ENCODE measurements around the gene ATP6V0A1.

ATP6V0A1 gene

DNA sequence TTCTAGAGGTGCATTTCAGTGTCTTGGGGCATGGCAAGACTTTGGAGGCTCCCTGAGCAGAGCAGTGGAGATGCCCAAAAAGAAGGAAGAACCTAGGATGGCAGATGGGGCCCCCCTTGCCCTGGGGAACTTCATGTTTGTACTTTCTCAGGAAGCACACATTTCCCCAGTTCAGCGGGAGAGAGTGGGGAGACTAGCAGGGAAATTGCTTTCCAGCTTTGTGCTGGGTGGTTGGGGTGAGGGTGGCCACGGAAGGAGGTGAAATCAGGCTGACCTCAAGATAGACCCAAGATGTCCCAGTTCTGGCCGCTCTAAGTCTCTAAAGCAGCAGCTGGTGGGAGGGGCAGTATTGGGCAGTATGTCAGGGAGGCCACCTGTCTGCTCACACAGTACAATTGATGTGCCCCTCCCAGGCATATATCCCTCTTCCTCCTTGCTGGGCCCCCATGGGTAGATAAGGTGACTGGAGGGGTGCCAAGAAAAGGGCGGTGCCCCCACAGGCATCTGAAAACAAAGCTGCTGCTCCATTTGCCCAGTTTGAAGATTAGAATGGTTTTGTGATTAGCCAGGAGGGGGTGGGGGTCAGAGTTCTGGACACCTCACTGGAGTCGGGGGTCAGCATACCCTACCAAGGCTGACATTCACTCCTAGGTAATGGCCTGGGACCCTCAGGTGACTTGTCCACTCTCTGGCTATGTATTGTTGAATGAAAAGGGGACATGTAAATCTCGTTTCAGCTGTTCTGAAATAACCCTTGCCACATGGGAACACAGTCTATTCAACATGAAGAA lies 60.3 kb downstream of the ATP6V0A1 start:
- DNase-seq (ENCODE audit: low read depth in 2 of 2), result no peak

DNA sequence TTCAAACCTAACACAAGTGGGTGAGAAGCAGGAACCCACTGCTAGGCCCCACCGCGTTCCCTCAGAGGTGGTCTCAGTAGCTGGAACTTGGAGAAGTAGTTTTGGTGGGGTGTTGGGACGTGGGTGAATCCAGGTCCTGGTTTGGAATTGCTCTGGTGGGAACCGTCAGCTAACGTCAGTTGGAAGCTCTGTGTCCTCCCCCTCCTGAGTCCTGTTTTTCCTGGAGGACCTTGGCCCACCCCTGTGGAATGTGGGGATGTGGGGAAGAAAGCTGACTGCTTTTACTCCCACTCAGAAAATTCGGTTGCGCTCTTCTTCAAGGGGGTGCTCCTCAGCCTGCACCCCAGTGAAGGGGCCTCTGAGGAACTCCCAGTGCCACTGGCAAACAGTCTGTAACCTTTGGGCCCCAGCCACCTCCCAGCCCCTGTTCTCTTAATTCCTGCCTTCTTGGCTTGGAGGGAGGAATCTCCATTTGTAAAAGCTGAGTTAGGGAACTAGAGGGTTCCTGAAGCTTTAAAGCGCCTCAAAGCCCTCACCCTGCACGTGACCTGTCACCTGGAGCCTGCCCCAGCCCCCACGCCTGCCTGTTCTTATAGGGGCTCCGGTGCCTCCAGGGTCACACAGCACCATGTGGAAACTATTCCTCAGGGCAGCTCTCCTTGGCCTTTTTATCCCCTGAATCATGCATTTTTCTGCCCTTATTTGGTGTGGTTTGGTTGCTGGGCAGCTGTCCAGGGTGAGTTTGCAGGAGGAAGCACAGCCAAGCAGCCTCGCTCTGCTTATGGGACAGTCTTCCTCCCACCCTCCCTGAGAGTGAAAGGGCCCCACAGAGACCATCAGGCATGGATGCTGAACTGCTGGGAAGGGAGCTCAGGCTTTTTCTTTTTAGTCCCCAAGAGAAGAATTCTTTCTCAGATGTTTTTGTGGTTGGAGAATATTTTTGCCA lies 61.1 kb downstream of the ATP6V0A1 start:
- peak; percentile 100 for DNase-seq (ENCODE audit: low read depth in 2 of 2)

GRCh38 chr17:42520540-42520951 lies 61.9 kb downstream of the ATP6V0A1 start:
- no peak for DNase-seq (ENCODE audit: low read depth in 2 of 2)

GRCh38 chr17:42521036-42521435 lies 62.4 kb downstream of the ATP6V0A1 start:
- no peak for DNase-seq (ENCODE audit: low read depth in 2 of 2)

- DNase-seq (ENCODE audit: low read depth in 2 of 2), result no peak
Observed at GRCh38 chr17:42521666-42522262, 63.1 kb downstream of the ATP6V0A1 start.

- no peak for DNase-seq (ENCODE audit: low read depth in 2 of 2)
Observed at GRCh38 chr17:42522263-42522790, 63.6 kb downstream of the ATP6V0A1 start.

GRCh38 chr17:42522798-42523278 lies 64.2 kb downstream of the ATP6V0A1 start:
- no peak for DNase-seq (ENCODE audit: low read depth in 2 of 2)

DNA sequence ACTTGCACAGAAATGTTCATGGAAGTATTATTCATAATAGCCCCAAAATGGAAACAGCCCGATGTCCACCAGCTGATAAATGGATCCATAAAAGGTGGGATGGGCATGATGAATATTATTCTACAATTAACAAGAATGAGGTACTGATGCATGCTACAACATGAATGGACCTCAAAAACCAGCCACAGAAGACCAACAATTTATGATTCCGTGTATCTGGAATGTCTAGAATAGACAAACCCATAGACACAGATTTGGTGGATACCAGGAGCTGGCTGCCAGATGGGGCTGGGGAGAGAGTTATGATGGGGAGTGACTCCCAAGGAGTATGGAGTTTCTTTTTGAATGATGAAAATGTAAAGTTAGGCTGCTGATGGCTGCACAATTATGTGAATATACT lies 66.5 kb downstream of the ATP6V0A1 start:
- DNase-seq (ENCODE audit: low read depth in 2 of 2), result peak; percentile 83 to 84

DNA sequence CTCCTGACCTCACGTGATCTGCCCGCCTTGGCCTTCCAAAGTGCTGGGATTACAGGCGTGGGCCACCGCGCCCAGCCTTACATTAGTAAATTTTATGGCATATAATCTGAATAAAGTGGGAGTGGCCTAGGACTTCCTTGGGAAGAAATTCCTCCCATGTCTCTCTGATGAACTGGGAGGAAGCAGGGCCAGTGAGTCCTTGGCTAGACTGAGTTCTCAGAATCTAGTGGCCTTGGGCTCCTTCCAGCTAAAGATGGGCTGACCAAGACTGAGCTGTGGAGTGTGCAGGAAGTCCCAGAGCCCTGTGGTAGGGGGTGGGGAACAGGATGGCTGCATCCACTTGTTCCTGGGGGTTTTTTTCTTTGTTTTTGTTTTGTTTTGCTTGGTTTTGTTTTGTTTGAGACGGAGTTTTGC lies 67.4 kb downstream of the ATP6V0A1 start:
- DNase-seq (ENCODE audit: low read depth in 2 of 2), result no peak

- DNase-seq (ENCODE audit: low read depth in 2 of 2), result no peak
Observed at GRCh38 chr17:42527932-42528331, 69.3 kb downstream of the ATP6V0A1 start.

GRCh38 chr17:42529061-42529460 lies 70.4 kb downstream of the ATP6V0A1 start:
- DNase-seq (ENCODE audit: low read depth in 2 of 2), result no peak

GRCh38 chr17:42530952-42531454 lies 72.3 kb downstream of the ATP6V0A1 start:
- DNase-seq (ENCODE audit: low read depth in 2 of 2), result no peak

GRCh38 chr17:42531455-42532354 lies 73.0 kb downstream of the ATP6V0A1 start:
- DNase-seq (ENCODE audit: low read depth in 2 of 2), result no peak

- no peak for DNase-seq (ENCODE audit: low read depth in 2 of 2)
Observed at GRCh38 chr17:42535155-42536047, 76.7 kb downstream of the ATP6V0A1 start.

GRCh38 chr17:42536048-42536371 lies 77.3 kb downstream of the ATP6V0A1 start, which contains the start of gene NAGLU:
TSS of gene NAGLU (plus strand) at chr17:42536241. CDS start at chr17:42536273, 32 bp downstream.
- peak; percentile 57 to 70 for DNase-seq (ENCODE audit: low read depth in 2 of 2)

GRCh38 chr17:42536372-42537155 lies 77.9 kb downstream of the ATP6V0A1 start:
- DNase-seq (ENCODE audit: low read depth in 2 of 2), result no peak

GRCh38 chr17:42537156-42537805 lies 78.6 kb downstream of the ATP6V0A1 start:
- no peak for DNase-seq (ENCODE audit: low read depth in 2 of 2)

- DNase-seq (ENCODE audit: low read depth in 2 of 2), result no peak
Observed at GRCh38 chr17:42537826-42538451, 79.3 kb downstream of the ATP6V0A1 start.
